Measurements from ENCODE around the gene ARSA. TPM values are rescaled to one million over a fixed set of nuclear protein-coding genes. Genes with fewer than 3 reads are reported as not detected.

Gene ARSA
- 10 to 100 TPM; 60.7 to 81.7 TPM for total RNA-seq

GRCh38 chr22:50627642-50628542 is at the start of gene ARSA:
TSS of gene ARSA (minus strand) at chr22:50628152. CDS start at chr22:50627779, 373 bp downstream.
- H3K9me3 ChIP-seq = no peaks in the 10 kb centered on the region
- no peaks in the 10 kb centered on the region for H3K27me3 ChIP-seq (replicated peaks; ENCODE audit: insufficient read depth)
- TF ChIP-seq POLR2AphosphoS5 (IDR thresholded peaks at IDR 0.05) (peak; percentile 63), CTCF (IDR thresholded peaks at IDR 0.05) (peak in 3 of 4 experiments; percentile 19 to 43 (median 24)), POLR2A (IDR thresholded peaks at IDR 0.05) (peak; percentile 69)
- peak within 1 kb of the TSS; percentile 60 to 61 for H3K4me3 ChIP-seq
- DNase-seq (ENCODE audit: low spot score) = peak; percentile 81
- no peaks in the 10 kb centered on the region for H3K36me3 ChIP-seq
- peak within 1 kb of the TSS; percentile 77 to 78 for H3K27ac ChIP-seq
- intact Hi-C loops (cut with DNase I) = loop anchor here (5.0 kb wide), 1 partner anchor 46 kb away; the partner anchor contains the start of gene CHKB
- no peaks in the 10 kb centered on the region for H3K4me1 ChIP-seq (replicated peaks)
- WGBS = 4% methylated on average over 79 of the region's 88 CpGs

GRCh38 chr22:50676661-50677492 is 48.9 kb upstream of the ARSA start:
- no peak overlapping the region for H3K4me3 ChIP-seq
- TF ChIP-seq POLR2AphosphoS5 (IDR thresholded peaks at IDR 0.05) (no peak), POLR2A (IDR thresholded peaks at IDR 0.05) (no peak), CTCF (IDR thresholded peaks at IDR 0.05) (no peak)
- no peaks in the 10 kb centered on the region for H3K27me3 ChIP-seq (replicated peaks; ENCODE audit: insufficient read depth)
- DNase-seq (ENCODE audit: low spot score) = no peak
- intact Hi-C loops (cut with DNase I) = no loop called here
- peaks cover 3% of the 10 kb centered on the region for H3K4me1 ChIP-seq (replicated peaks)
- no peak overlapping the region for H3K27ac ChIP-seq
- no peaks in the 10 kb centered on the region for H3K36me3 ChIP-seq
- WGBS = 62% methylated on average over 9 of the region's 10 CpGs
- no peaks in the 10 kb centered on the region for H3K9me3 ChIP-seq

GRCh38 chr22:50676180-50676636 is 48.3 kb upstream of the ARSA start:
- 93% methylated on average over 14 of the region's 14 CpGs for WGBS
- Histone ChIP-seq H3K27me3 (replicated peaks; ENCODE audit: insufficient read depth) (no peaks in the 10 kb centered on the region), H3K4me1 (replicated peaks) (peaks cover 3% of the 10 kb centered on the region), H3K4me3 (no peak overlapping the region), H3K36me3 (no peaks in the 10 kb centered on the region), H3K9me3 (no peaks in the 10 kb centered on the region), H3K27ac (no peak overlapping the region)
- DNase-seq (ENCODE audit: low spot score) = no peak
- no peak for TF ChIP-seq CTCF (IDR thresholded peaks at IDR 0.05)
- no peak for TF ChIP-seq POLR2A (IDR thresholded peaks at IDR 0.05)
- no peak for TF ChIP-seq POLR2AphosphoS5 (IDR thresholded peaks at IDR 0.05)
- intact Hi-C loops (cut with DNase I) = no loop called here

GRCh38 chr22:50675553-50676179 is 47.7 kb upstream of the ARSA start:
- no peaks in the 10 kb centered on the region for H3K36me3 ChIP-seq
- 81% methylated on average over 9 of the region's 9 CpGs for WGBS
- H3K4me1 ChIP-seq (replicated peaks) = peaks cover 3% of the 10 kb centered on the region
- no peaks in the 10 kb centered on the region for H3K27me3 ChIP-seq (replicated peaks; ENCODE audit: insufficient read depth)
- no peaks in the 10 kb centered on the region for H3K9me3 ChIP-seq
- H3K4me3 ChIP-seq = no peak overlapping the region
- intact Hi-C loops (cut with DNase I) = no loop called here
- DNase-seq (ENCODE audit: low spot score) = no peak
- TF ChIP-seq POLR2A (IDR thresholded peaks at IDR 0.05) (no peak), CTCF (IDR thresholded peaks at IDR 0.05) (no peak), POLR2AphosphoS5 (IDR thresholded peaks at IDR 0.05) (no peak)
- H3K27ac ChIP-seq = no peak overlapping the region

All from prostate gland (tissue), 2 donors.